Left colon (tissue), 2 donors: Measurements from ENCODE around the gene PRSS2. TPM values are rescaled to one million over a fixed set of nuclear protein-coding genes. Genes with fewer than 3 reads are reported as not detected.

Experiments used
- ATAC-seq: fragments of 200-7000 bp; cut with Tn5 transposase; one replicate; pipeline ENCODE4 v1.9.1; 2020; ENCODE audit warnings: mild to moderate bottlenecking, moderate library complexity
- DNase-seq, 2 donors: peaks; one replicate each; pipeline ENCODE4 v3.0.0-alpha.2; 2020
- intact Hi-C, 2 donors: fragments of 100-400 bp; cut with DNase I in 1 of 2; cut with micrococcal nuclease in 1 of 2; formaldehyde crosslinking; loops; one replicate each; pipeline versions ENCODE4 v1.11.2 to v1.14.0; 2022; cut with DNase I, micrococcal nuclease
- total RNA-seq, 2 donors: library from RNA; stranded (reverse); fragmentation: NEBNext Ultra II Directional; extraction: Animal tissue kit (Norgen Biotek cat#: 25700); gene quantifications; one replicate each; pipeline ENCODE4 v1.2.1, GENCODE V29; 2021
- donor health status: DM: no; HTN: no; CAD: no.
- donor health status: DM: yes; HTN: yes; CAD: no.

PRSS2 gene
- total RNA-seq, 2 donors from 2014 or later, result 4.0 TPM; not detected in 1

- ATAC-seq, result peak; percentile 97
- intact Hi-C loops, result loop anchor here in 1 of 2 donors (10.0 kb wide), 2 partner anchors 148 to 178 kb away; no protein-coding TSS in a partner anchor
- peak; percentile 76 to 94 for DNase-seq
These were observed 12.4 kb downstream of the PRSS2 start for GRCh38 chr7:142782922-142783900.

DNA sequence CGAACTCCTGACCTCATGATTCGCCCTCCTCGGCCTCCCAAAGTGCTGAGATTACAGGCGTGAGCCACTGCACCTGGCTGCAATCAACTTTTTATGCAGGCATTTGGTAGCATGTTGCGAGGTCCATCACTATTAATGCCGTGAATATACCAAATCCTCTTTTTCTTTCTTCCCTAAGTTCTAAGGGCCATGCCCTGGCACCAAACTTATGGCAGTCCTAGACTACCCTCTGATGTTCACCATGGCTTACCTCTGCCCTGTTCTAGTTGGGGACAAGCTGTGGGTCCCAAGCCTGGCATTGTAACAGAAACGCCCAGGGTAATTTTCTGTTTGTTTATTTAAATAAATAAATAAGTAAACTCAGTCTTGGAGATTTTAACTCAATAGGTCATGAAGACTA, 13.3 kb downstream of the PRSS2 start:
- ATAC-seq, result no peak
- intact Hi-C loops, result loop anchor here in 1 of 2 donors (10.0 kb wide), 2 partner anchors 149 to 179 kb away; no protein-coding TSS in a partner anchor
- no peak for DNase-seq

GRCh38 chr7:142784716-142785115, 13.9 kb downstream of the PRSS2 start:
- intact Hi-C loops, result loop anchor here in 1 of 2 donors (10.0 kb wide), 2 partner anchors 150 to 180 kb away; no protein-coding TSS in a partner anchor
- DNase-seq (no peak), ATAC-seq (no peak)

DNA sequence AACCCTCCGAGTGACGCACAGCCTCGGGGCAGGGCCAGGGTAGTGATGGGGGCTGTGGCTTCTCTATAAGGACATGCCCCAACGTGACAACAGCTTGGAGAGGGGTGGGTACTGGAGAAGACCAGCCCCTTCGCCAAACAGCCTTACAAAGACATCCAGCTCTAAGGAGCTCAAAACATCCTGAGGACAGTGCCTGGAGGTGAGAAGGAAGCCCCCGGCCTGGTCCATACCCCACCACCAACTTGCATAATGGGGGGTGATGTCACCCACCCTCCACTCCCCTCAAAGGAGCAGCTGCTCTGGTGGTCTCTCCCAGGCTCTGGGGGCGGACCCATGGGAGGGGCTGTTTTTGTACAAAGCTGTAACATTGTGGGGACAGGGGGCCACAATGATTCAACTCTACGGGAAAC, 15.1 kb downstream of the PRSS2 start:
- ATAC-seq, result peak; percentile 25
- intact Hi-C loops, result loop anchor here in 1 of 2 donors (10.0 kb wide), 2 partner anchors 151 to 181 kb away; no protein-coding TSS in a partner anchor
- DNase-seq, result no peak

DNA sequence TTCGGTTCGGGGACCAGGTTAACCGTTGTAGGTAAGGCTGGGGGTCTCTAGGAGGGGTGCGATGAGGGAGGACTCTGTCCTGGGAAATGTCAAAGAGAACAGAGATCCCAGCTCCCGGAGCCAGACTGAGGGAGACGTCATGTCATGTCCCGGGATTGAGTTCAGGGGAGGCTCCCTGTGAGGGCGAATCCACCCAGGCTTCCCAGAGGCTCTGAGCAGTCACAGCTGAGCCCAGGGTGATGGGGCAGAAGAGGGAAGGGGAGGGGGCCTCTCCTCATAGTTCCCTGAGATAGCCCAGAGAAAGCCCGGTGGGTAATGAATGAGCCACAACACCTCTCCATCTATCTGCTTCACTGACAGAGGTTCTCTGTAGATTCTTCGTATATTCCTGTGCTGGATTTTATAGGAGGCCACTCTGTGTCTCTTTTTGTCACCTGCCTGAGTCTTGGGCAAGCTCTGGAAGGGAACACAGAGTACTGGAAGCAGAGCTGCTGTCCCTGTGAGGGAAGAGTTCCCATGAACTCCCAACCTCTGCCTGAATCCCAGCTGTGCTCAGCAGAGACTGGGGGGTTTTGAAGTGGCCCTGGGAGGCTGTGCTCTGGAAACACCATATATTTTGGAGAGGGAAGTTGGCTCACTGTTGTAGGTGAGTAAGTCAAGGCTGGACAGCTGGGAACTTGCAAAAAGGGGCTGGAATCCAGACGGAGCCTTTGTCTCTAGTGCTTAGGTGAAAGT, 16.4 kb downstream of the PRSS2 start:
- no peak for DNase-seq
- ATAC-seq, result no peak
- intact Hi-C loops, result loop anchor here in 1 of 2 donors (10.0 kb wide), 2 partner anchors 152 to 182 kb away; no protein-coding TSS in a partner anchor

- intact Hi-C loops, result loop anchor here in 1 of 2 donors (10.0 kb wide), 2 partner anchors 153 to 183 kb away; no protein-coding TSS in a partner anchor
- DNase-seq, result no peak
- ATAC-seq, result no peak
These were observed 17.0 kb downstream of the PRSS2 start for GRCh38 chr7:142787783-142788182.

DNA sequence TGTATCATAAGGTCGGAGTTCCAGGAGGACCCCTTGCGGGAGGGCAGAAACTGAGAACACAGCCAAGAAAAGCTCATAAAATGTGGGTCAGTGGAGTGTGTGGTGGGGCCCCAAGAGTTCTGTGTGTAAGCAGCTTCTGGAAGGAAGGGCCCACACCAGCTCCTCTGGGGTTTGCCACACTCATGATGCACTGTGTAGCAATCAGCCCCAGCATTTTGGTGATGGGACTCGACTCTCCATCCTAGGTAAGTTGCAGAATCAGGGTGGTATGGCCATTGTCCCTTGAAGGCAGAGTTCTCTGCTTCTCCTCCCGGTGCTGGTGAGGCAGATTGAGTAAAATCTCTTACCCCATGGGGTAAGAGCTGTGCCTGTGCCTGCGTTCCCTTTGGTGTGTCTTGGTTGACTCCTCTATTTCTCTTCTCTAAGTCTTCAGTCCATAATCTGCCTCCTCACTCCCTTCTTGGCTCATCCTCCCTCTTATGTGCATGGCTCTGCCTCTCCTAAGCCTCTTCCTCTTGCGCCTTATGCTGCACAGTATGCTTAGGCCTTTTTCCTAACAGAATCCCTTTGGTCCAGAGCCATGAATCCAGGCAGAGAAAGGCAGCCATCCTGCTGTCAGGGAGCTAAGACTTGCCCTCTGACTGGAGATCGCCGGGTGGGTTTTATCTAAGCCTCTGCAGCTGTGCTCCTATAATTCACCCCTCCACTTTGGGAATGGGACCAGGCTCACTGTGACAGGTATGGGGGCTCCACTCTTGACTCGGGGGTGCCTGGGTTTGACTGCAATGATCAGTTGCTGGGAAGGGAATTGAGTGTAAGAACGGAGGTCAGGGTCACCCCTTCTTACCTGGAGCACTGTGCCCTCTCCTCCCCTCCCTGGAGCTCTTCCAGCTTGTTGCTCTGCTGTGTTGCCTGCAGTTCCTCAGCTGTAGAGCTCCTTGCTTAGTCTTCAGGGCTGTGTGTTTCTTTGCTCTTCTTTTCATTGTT, 17.8 kb downstream of the PRSS2 start:
- intact Hi-C loops, result loop anchor here in 1 of 2 donors (10.0 kb wide), 2 partner anchors 154 to 184 kb away; no protein-coding TSS in a partner anchor
- no peak for ATAC-seq
- DNase-seq, result no peak

DNA sequence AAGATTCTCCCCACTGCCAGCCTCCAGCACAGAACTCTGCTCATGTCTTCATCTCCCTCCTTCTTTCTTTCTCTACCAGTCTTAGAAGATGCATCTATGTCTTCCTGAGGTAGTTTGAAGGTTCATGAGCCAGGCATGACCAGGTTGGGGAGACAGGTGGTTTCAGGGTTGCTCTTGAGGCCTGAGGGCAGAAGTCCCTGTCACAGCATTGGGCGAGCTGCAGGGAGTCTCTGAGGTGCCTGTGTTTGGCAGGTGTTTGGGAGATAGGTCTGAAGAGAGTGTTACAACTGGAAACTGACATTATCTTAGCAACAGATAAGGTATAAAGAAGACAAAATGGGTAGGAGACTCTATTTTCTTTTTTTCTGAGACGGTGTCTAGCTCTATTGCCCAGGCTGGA, 18.7 kb downstream of the PRSS2 start:
- DNase-seq (no peak), ATAC-seq (no peak)
- intact Hi-C loops, result loop anchor here in 1 of 2 donors (10.0 kb wide), 2 partner anchors 155 to 185 kb away; no protein-coding TSS in a partner anchor

DNA sequence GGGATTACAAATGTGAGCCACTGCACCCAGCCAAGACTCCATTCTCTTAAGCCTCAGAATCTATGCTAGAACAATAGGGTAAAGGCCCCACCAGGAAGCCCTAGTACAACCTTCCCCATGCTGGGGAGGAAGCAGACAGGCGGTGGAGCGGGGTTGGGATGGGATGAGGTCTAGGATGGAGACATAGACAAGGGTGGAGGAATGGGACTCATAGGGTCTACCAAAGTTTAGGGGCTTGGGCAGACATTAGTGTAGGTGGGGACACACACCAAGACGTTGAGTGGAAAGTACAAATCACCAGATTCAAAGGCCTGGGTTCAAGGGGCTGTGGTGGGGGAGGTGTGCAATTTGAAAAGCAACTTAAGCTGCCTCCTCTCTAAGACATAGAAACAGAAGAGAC, 19.3 kb downstream of the PRSS2 start:
- intact Hi-C loops, result no loop called here
- DNase-seq (no peak), ATAC-seq (no peak)

DNA sequence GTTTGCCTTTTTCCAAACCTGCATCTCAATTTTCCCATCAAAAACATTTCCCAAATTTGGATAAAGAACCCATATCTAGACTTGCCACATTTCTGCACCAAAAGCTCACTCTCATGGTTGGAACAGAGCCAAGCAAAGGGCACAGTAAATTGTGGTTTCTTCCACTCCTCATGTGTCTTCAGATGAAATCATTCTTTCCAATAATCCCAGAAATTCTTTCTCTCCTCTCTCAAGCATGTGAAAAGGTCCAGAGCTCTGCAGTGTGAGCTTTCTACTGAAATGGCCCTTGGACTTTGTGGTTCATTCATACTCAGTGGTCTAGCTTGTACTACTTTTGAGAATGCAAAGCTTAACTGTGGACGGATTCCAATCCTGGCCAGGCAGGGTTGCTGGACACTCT, 19.8 kb downstream of the PRSS2 start:
- intact Hi-C loops, result no loop called here
- DNase-seq, result no peak
- ATAC-seq, result no peak

- intact Hi-C loops, result no loop called here
- DNase-seq (no peak), ATAC-seq (no peak)
These were observed 20.7 kb downstream of the PRSS2 start for GRCh38 chr7:142791502-142791901.

- DNase-seq (no peak), ATAC-seq (no peak)
- intact Hi-C loops, result no loop called here
These were observed 21.4 kb downstream of the PRSS2 start for GRCh38 chr7:142792129-142792528.

DNA sequence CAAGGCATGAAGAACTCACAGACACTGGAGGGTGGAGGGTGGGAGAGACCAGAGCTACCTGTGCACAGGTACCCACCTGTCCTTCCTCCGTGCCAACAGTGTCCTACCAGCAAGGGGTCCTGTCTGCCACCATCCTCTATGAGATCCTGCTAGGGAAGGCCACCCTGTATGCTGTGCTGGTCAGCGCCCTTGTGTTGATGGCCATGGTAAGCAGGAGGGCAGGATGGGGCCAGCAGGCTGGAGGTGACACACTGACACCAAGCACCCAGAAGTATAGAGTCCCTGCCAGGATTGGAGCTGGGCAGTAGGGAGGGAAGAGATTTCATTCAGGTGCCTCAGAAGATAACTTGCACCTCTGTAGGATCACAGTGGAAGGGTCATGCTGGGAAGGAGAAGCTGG, 21.8 kb downstream of the PRSS2 start:
- ATAC-seq (no peak), DNase-seq (no peak)
- intact Hi-C loops, result no loop called here

GRCh38 chr7:142793156-142793555, 22.4 kb downstream of the PRSS2 start:
- no peak for ATAC-seq
- intact Hi-C loops, result no loop called here
- DNase-seq, result no peak

GRCh38 chr7:142795339-142795863, 24.6 kb downstream of the PRSS2 start:
- DNase-seq (peak in 1 of 2 donors; percentile 30), ATAC-seq (peak; percentile 12)
- intact Hi-C loops, result no loop called here

DNA sequence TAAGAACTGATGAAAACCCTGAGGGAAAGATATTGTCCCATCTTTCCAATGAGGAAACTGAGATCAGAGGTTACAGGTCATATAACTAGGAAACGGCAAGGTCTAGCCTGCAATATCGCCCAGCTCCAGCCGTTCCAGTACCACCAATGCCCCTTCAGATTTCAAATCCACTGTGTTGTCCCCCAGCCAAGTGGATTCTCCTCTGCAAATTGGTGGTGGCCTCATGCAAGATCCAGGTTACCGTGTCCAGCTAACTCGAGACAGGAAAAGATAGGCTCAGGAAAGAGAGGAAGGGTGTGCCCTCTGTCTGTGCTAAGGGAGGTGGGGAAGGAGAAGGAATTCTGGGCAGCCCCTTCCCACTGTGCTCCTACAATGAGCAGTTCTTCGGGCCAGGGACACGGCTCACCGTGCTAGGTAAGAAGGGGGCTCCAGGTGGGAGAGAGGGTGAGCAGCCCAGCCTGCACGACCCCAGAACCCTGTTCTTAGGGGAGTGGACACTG, 25.3 kb downstream of the PRSS2 start:
- intact Hi-C loops, result no loop called here
- ATAC-seq (no peak), DNase-seq (no peak)

DNA sequence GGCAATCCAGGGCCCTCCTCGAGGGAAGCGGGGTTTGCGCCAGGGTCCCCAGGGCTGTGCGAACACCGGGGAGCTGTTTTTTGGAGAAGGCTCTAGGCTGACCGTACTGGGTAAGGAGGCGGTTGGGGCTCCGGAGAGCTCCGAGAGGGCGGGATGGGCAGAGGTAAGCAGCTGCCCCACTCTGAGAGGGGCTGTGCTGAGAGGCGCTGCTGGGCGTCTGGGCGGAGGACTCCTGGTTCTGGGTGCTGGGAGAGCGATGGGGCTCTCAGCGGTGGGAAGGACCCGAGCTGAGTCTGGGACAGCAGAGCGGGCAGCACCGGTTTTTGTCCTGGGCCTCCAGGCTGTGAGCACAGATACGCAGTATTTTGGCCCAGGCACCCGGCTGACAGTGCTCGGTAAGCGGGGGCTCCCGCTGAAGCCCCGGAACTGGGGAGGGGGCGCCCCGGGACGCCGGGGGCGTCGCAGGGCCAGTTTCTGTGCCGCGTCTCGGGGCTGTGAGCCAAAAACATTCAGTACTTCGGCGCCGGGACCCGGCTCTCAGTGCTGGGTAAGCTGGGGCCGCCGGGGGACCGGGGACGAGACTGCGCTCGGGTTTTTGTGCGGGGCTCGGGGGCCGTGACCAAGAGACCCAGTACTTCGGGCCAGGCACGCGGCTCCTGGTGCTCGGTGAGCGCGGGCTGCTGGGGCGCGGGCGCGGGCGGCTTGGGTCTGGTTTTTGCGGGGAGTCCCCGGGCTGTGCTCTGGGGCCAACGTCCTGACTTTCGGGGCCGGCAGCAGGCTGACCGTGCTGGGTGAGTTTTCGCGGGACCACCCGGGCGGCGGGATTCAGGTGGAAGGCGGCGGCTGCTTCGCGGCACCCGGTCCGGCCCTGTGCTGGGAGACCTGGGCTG, 26.0 kb downstream of the PRSS2 start:
- intact Hi-C loops, result no loop called here
- ATAC-seq (no peak), DNase-seq (no peak)
